HG02759 (cell line): ENCODE results near the gene GEMIN2.
"Not testable (repeated sequence)": the region's sequence is repeated elsewhere in the genome, so short reads cannot be mapped to it uniquely, and the experiment has no call there.

Source experiments
- ATAC-seq: cut with Tn5 transposase; IDR thresholded peaks from one replicate; pipeline ENCODE4 v1.9.1; 2021; ENCODE audit warnings: mild to moderate bottlenecking, moderate library complexity; ENCODE audit not compliant: unreplicated experiment

GEMIN2 gene

DNA sequence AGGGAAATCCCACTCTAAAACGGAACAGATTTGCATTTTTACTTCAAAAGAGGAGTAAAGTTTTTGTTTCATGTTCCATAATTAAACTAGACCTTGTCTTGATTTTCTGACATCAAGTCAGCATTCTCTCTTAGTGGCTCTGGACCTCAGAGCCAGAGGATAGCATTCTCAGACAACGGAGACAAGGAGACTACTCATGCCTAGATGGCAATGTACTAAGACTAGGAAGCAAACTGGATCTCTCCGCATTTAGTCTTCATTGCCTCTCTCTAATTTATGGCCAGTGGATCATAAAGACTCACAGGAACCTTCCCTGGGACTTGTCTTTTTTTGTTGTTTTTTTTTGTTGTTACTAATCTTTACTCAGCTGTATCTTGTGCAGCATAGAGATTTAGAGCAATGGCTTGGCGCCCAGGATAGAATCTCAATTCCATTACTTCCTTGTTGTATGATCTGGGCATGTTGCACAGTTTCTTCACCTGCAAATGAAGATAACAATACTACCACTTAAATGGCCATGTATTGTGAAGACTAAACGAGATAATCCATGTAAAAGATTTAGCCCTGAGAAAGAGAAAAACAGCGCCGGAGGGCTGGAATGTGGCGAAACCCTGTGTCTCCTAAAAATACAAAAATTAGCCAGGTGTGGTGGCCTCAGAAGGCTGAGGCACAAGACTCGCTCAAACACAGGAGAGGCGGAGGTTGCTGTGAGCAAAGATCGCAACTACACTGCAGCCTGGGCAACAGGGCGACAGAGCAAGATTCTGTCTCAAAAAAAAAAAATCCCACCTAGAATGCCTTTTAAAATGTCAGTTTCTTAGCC lies 4.0 kb upstream of the GEMIN2 start:
- ATAC-seq: no peak

DNA sequence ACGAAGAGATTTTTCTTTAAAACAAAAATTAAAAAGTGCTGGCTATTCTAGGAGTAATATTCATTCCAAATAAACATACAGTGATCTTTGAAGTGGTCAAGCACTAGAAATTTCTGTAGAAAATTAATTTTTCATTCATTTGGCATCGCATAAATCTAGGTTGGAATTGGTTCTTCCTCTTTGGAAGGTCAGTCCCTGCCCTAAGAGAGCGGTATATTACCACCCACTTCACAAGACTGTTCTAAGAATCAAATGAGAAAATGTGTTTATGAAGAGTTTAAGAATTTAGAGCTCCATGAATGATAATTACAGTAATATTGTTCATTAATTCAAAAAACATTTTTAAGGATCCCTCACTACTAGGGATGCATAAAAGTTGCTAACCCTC lies 444 bp upstream of the GEMIN2 start:
- no peak for ATAC-seq

DNA sequence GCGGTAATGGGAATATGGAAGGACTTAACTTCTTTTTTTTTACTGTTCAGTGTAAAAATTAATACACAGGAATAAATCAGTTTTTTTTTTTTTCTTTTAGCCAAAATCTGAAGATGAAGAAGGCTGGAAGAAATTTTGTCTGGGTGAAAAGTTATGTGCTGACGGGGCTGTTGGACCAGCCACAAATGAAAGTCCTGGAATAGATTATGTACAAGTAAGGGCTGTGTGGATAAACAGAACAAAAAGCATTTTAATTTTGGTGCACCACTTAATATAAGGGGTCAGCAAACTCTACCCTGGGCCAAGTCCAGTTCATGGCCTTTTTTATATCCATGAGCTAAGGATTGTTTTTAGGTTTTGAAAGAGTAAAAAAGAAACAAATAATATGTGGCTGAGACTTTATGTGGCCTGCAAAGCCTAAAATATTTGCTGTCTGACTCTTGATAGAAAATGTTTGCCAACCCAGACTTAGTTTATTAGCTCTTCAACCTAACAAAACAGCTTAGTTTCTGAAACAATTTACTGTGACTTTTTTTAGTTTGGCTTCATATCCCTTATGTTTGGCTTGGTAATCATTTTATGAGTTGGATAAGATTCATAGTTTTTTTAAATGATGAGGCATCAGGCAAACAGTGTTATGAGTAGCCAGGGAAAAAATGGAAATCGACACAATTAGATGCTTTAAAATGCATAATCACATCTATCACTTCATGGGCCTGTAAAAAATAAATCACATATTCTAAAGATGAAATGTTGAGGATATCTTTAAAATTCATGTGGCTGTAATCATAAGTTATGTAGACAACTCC lies 8.4 kb downstream of the GEMIN2 start:
- ATAC-seq: no peak

- not testable (repeated sequence) for ATAC-seq
Observed at GRCh38 chr14:39137835-39138234, 23.7 kb downstream of the GEMIN2 start.

DNA sequence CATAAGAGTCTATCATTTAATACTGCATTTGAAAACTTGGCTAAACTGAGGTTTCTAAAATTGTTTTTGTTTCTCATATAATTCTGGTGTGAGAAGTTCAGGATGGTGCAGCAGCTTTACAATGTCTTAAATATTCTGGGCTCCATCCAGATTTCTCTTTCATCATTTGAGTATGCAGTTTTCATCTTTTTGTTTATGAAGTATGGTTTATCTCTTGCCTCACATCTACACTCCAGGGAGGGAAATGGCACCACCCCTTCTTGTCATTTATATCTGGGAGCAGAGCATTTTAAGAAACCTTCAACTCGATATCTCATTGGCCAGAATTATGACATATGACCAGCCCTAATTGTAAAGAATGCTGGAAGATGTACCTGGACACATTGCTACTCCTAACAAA lies 24.3 kb downstream of the GEMIN2 start:
- no peak for ATAC-seq

DNA sequence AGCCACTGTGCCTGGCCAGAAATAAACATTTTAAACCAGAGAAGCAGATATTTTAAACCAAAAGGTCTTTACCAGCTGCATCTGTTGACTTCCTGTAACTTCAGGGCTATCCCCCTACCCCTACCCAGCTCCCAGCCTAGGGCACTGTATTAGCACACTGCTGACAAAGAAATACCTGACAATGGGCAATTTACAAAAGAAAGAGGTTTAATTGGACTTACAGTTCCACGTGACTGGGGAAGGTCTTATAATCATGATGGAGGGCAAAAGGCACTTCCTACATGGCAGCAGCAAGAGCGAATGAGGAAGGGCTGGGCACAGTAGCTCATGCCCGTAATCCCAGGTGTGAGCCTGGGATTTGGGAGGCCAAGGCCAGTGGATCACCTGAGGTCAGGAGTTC lies 26.0 kb downstream of the GEMIN2 start:
- no peak for ATAC-seq

DNA sequence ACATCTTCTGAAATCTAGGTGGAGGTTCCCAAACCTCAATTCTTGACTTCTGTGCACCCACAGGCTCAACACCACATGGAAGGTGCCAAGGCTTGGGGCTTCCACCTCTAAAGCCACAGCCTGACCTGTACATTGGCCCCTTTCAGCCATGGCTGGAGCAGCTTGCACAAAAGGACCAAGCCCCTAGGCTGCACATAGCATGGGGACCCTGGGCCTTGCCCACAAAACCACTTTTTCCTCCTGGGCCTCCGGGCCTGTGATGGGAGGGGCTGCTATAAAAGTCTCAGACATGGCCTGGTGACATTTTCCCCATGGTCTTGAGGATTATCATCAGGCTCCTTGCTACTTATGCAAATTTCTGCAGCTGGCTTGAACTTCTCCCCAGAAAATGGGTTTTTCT lies 27.5 kb downstream of the GEMIN2 start:
- not testable (repeated sequence) for ATAC-seq

DNA sequence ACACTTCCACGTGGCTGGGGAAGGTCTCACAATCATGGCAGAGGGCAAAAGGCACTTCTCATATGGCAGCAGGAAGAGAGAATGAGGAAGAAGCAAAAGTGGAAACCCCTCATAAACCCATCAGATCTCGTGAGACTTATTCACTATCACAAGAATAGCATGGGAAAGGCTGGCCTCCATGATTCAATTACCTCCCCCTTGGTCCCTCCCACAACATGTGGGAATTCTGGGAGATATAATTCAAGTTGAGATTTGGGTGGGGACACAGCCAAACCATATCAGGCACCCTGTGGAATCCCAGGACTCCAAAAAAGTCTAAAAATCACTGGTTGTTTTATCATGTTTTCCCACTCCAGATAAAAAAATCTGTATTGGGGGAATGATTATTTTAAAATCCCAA lies 29.1 kb downstream of the GEMIN2 start:
- ATAC-seq: not testable (repeated sequence)

DNA sequence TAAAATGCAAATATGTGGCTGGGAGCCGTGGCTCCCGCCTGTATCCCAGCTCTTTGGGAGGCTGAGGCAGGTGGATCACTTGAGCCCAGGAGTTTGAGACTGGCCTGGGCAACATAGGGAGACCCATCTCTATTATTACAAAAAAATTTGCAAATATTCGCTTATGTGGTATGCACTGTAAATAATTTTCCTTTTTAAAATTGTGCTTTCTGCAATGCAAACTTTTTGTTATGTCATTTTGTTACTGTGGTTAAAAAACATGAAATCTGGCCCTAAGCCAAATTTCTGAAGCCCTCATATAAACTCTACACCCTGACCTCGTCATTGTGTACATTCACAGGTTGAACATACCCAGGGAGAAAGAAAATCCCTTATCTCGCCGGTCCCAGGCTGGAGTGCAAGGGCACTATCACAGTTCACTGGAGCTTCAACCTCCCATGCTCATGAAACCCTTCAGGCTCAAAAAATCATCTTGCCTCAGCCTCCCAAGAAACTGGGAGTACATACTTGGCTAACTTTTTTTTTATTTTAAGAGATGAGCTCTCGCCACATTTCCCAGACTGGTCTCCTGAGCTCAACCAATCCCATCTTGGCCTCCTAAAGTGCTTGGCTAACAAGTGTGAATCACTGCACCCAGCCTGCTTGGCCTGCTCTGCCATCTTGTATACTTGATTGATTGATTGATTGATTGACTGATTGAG lies 31.3 kb downstream of the GEMIN2 start:
- no peak for ATAC-seq

DNA sequence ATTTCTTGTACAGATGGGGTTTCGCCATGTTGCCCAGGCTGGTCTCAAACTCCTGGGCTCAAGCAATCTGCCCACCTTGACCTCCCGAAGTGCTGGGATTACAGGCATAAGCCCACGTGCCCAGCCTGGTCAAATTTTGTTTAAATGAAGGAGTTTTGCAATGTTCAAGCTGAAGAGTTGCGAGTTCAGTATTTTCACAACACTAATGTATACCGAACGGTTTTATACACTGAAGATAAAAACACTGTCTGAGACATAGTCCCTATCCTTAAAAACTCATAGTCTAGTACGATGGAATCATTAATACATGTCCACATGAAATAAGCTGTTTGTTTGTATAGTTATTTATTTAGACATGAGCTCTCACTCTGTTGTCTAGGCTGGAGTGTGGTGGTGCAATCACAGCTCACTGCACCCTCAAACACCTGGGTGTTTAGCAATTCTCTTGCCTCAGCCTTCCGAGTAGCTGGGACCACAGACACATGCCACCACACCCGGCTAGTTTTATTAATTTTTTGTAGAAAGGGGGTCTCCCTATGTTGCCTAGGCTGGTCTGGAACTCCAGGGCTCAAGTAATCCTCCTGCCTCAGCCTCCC lies 40.6 kb downstream of the GEMIN2 start:
- ATAC-seq: no peak

- no peak for ATAC-seq
Observed at GRCh38 chr14:39157491-39157890, 43.4 kb downstream of the GEMIN2 start.

GRCh38 chr14:39158222-39158858 lies 44.2 kb downstream of the GEMIN2 start:
- no peak for ATAC-seq

- ATAC-seq: no peak
Observed at GRCh38 chr14:39160494-39160893, 46.4 kb downstream of the GEMIN2 start.

DNA sequence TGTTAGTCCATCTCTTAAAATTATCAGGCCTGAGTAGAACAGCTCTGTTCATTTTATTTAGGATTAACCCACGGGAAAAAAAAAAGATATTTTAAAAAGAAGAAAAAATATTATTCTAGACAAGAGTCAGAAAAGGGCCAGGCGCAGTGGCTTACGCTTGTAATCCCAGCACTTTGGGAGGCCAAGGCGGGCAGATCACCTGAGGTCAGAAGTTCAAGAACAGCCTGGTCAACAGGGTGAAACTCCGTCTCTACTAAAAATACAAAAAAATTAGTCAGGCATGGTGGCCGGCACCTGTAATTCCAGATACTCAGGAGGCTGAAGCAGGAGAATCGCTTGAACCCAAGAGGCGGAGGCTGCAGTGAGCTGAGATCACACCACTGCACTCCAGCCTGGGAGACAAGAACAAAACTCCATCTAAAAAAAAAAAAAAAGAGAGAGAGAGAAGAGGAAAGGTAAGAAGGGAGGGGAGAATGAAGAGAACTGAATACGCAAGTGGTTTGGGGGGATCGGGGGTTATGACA lies 53.7 kb downstream of the GEMIN2 start:
- not testable (repeated sequence) for ATAC-seq

GRCh38 chr14:39168591-39168990 lies 54.5 kb downstream of the GEMIN2 start:
- ATAC-seq: no peak

DNA sequence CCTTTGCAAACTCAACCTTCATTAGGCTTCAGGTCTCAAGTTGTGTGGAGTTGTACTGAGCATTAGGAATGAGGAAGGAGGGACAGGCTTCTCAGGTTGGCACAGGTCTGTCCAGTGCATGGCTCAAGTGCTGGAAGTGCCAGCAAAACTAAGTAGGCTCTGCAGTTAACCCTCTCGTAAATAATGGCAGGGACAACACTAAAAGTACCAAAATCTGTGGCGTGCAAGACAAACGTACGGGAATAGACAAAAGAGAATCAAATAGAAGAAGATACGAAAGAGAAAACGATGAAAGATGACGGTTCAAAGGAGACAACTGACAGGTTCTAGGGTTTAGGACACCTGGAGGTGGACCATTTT lies 55.4 kb downstream of the GEMIN2 start:
- ATAC-seq: peak; percentile 8

GRCh38 chr14:39173198-39173597 lies 59.1 kb downstream of the GEMIN2 start:
- no peak for ATAC-seq

- ATAC-seq: peak; percentile 90
Observed at GRCh38 chr14:39174560-39175444, 60.7 kb downstream of the GEMIN2 start, which contains the start of gene PNN. Gene PNN (plus strand): TSS chr14:39175254. CDS start chr14:39175280, 26 bp downstream.
